MM.1S (cell line): ENCODE results near the gene TNNC1.

Experiments used
- DNase-seq: peaks from one replicate; pipeline ENCODE4 v3.0.0-alpha.2; 2015
- H2AFZ ChIP-seq: fragments of 300-600 bp; sonication (generic); 2 replicates; pipeline ENCODE4 v1.6.0; 2016; ENCODE audit warnings: antibody characterized with exemption, low read length
- H3F3A ChIP-seq: fragments of 300-600 bp; sonication (generic); 2 replicates; pipeline ENCODE4 v1.6.1; 2016; ENCODE audit warnings: mild to moderate bottlenecking, antibody characterized with exemption, low read length, moderate library complexity, mixed read lengths; ENCODE audit not compliant: insufficient read depth
- H3K27ac ChIP-seq: fragments of 300-600 bp; sonication (generic); 2 replicates; pipeline ENCODE4 v1.5.1; 2016; ENCODE audit warnings: mild to moderate bottlenecking, low read length
- H3K27me3 ChIP-seq: fragments of 300-600 bp; sonication (generic); replicated peaks from 2 replicates; pipeline ENCODE4 v1.6.0; 2016; ENCODE audit warnings: low read length; ENCODE audit not compliant: insufficient read depth
- H3K36me3 ChIP-seq: fragments of 300-600 bp; sonication (generic); replicated peaks from 2 replicates; pipeline ENCODE4 v1.6.1; 2016; ENCODE audit warnings: mild to moderate bottlenecking, low read length, mixed read lengths; ENCODE audit not compliant: insufficient read depth
- H3K4me1 ChIP-seq: fragments of 300-600 bp; sonication (generic); 2 replicates; pipeline ENCODE4 v1.6.1; 2016; ENCODE audit warnings: low read length, mixed read lengths
- H3K4me2 ChIP-seq: fragments of 300-600 bp; sonication (generic); 2 replicates; pipeline ENCODE4 v1.6.0; 2016; ENCODE audit warnings: low read depth, low read length
- H3K4me3 ChIP-seq: fragments of 300-600 bp; sonication (generic); 2 replicates; pipeline ENCODE4 v1.5.1; 2016; ENCODE audit warnings: low read length, mixed read lengths
- H3K79me2 ChIP-seq: fragments of 300-600 bp; sonication (generic); 2 replicates; pipeline ENCODE4 v1.6.1; 2016; ENCODE audit warnings: mixed run types, low read length, mixed read lengths
- H3K9ac ChIP-seq: fragments of 300-600 bp; sonication (generic); 2 replicates; pipeline ENCODE4 v1.6.1; 2016; ENCODE audit warnings: low read length, mixed read lengths
- H3K9me2 ChIP-seq: fragments of 300-600 bp; sonication (generic); replicated peaks from 2 replicates; pipeline ENCODE4 v1.6.1; 2016; ENCODE audit warnings: mild to moderate bottlenecking, low read length, mixed read lengths; ENCODE audit not compliant: insufficient read depth
- H3K9me3 ChIP-seq: fragments of 300-600 bp; sonication (generic); replicated peaks from 2 replicates; pipeline ENCODE4 v1.6.1; 2016; ENCODE audit warnings: mild to moderate bottlenecking, low read length, mixed read lengths; ENCODE audit not compliant: insufficient read depth
- H4K20me1 ChIP-seq: fragments of 300-600 bp; sonication (generic); 2 replicates; pipeline ENCODE4 v1.6.1; 2016; ENCODE audit warnings: mild to moderate bottlenecking, low read length, moderate library complexity, mixed read lengths; ENCODE audit not compliant: insufficient read depth
- CTCF ChIP-seq: fragments of 300-600 bp; sonication (generic); IDR thresholded peaks from 2 replicates; pipeline ENCODE4 v1.5.1; 2016; ENCODE audit warnings: antibody characterized with exemption, low read length, mixed read lengths
- EZH2 ChIP-seq: fragments of 300-600 bp; sonication (generic); optimal IDR thresholded peaks from 2 replicates; pipeline ENCODE3; 2017; ENCODE audit warnings: low read depth, mild to moderate bottlenecking, antibody characterized with exemption, low read length, mixed read lengths

TNNC1 gene

GRCh38 chr3:52433996-52434479, 19.8 kb downstream of the TNNC1 start:
- no peaks in the 10 kb centered on the region for H3K27me3 ChIP-seq

GRCh38 chr3:52433328-52433995, 20.4 kb downstream of the TNNC1 start:
- Histone ChIP-seq H3K27ac (no peak overlapping the region), H3K4me1 (no peaks in the 10 kb centered on the region), H3K36me3 (no peaks in the 10 kb centered on the region), H3F3A (no peaks in the 10 kb centered on the region), H3K4me3 (no peak overlapping the region), H3K9me2 (no peaks in the 10 kb centered on the region), H3K27me3 (no peaks in the 10 kb centered on the region), H3K9me3 (no peaks in the 10 kb centered on the region), H3K4me2 (no peak overlapping the region), H2AFZ (no peak overlapping the region), H3K79me2 (no peaks in the 10 kb centered on the region), H4K20me1 (no peaks in the 10 kb centered on the region), H3K9ac (no peak overlapping the region)
- no peak for TF ChIP-seq CTCF
- DNase-seq, result no peak

More at GRCh38 chr3:52433996-52434479, 19.8 kb downstream of the TNNC1 start:
- no peak for TF ChIP-seq CTCF
- no peak for TF ChIP-seq EZH2
- H3K9me3 ChIP-seq, result no peaks in the 10 kb centered on the region
- H3K27ac ChIP-seq, result no peak overlapping the region
- H3K4me3 ChIP-seq, result no peak overlapping the region
- no peaks in the 10 kb centered on the region for H3K36me3 ChIP-seq
- no peak for DNase-seq
- H3K4me2 ChIP-seq, result no peak overlapping the region
- no peaks in the 10 kb centered on the region for H4K20me1 ChIP-seq
- no peaks in the 10 kb centered on the region for H3K79me2 ChIP-seq
- no peaks in the 10 kb centered on the region for H3K4me1 ChIP-seq
- H3K9me2 ChIP-seq, result no peaks in the 10 kb centered on the region
- H3K9ac ChIP-seq, result no peak overlapping the region
- no peak overlapping the region for H2AFZ ChIP-seq
- no peaks in the 10 kb centered on the region for H3F3A ChIP-seq

- no peak for DNase-seq
- H3K4me2 ChIP-seq, result no peak overlapping the region
- H3K4me1 ChIP-seq, result no peaks in the 10 kb centered on the region
- no peak for TF ChIP-seq CTCF
- H3F3A ChIP-seq, result no peaks in the 10 kb centered on the region
- H3K27me3 ChIP-seq, result no peaks in the 10 kb centered on the region
- H3K27ac ChIP-seq, result no peak overlapping the region
- no peak overlapping the region for H2AFZ ChIP-seq
- H3K4me3 ChIP-seq, result no peak overlapping the region
- H3K9me3 ChIP-seq, result no peaks in the 10 kb centered on the region
- H3K9me2 ChIP-seq, result no peaks in the 10 kb centered on the region
- no peaks in the 10 kb centered on the region for H3K79me2 ChIP-seq
- H3K36me3 ChIP-seq, result no peaks in the 10 kb centered on the region
- no peaks in the 10 kb centered on the region for H4K20me1 ChIP-seq
- no peak overlapping the region for H3K9ac ChIP-seq
These were observed 21.1 kb downstream of the TNNC1 start for GRCh38 chr3:52432691-52433141.
